NCI-H2227 (cell line): ENCODE results near the gene EPDR1.

ENCODE experiments used
- DNase-seq: peaks from one replicate; lab custom pipeline; 2025; ENCODE audit not compliant: unreplicated experiment; lab: John Stamatoyannopoulos, UW

The EPDR1 gene

DNA sequence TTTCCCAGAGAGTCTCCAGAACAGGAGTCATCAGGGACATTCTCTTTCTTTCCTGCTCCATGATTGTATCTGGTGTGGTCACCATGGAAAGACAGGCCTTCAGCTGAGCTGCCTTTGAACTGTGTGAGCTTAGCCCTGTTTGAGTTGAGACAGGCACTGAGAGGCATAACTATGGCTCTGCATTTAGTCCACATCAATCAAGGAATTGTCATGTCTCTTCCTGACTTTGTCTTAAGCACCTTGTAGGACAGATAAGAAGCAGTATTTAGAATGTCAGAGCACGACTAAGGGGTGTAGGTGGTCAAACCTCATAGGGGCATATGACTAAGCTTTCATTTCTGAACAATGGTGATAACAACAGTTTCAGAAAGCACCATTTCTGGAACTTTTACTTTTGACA lies 53.5 kb downstream of the EPDR1 start:
- no peak for DNase-seq

DNA sequence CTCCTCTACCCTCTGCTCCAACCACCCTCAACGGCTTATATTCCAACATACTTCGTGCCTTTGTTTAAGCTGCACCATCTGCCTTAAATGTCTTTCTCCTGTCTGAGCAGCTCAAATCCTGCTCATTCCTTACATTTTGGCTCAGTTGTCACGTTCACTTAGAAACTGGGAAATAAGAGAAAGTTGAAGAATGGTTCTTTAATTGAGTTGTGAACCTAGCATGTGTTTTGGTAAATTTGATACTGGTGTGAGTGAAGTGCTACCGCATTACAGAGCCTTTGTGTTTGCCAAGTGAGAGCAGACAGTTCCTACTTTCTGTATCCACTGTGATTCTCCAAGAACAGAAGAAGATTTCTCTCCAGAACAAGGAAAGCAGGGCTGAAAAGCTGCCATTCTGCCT lies 54.3 kb downstream of the EPDR1 start:
- no peak for DNase-seq

DNA sequence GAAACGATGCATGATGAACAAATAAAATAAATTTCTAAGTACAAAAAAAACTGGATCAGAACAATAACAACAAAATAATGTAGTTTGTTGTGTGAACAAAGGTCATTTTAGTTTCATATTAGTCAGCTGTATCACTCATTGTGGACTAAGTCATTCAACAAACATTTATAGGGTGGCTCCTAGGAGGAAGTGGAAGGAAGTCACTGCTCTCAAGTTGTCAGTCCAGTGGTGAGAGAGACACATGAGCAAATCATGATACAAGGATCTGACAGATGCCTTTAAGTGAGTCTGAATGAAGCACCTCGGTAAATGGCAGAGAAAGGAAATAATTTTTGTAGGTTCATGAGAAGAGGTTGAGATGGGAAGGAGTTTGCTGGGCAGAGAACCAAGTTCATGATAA lies 56.8 kb downstream of the EPDR1 start:
- no peak for DNase-seq

GRCh38 chr7:37981664-37982063 lies 61.2 kb downstream of the EPDR1 start:
- DNase-seq = no peak

- DNase-seq = no peak
Observed at GRCh38 chr7:37982423-37982822, 62.0 kb downstream of the EPDR1 start.

DNA sequence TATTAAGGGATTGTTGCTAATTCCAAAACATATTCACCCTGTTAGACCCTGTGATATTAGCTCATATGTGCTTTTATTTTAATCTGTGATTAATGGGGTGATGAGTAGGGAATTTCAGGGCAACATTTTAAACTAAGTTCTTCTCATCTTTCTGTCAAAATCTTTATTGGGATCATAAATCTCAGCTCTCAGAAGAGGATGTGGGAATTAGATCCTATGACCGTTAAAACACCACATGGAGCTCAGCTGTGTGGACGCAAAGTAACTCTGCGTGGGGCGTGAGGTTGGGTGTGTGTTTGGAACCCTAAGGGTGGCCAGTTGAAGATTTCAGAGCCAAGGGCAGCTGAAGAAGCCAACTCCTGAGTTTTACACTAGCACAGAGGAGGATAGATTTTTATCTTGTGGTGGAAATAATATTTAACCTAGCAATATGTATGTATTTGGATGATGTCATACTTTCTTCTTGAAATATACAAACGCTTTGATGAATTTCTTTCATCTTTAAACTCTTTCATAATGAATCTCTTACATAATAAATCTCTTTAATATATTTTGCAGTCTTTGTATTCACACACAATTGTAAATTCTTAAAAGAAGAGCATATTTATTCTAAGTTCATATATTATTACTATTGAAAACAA lies 64.4 kb downstream of the EPDR1 start:
- DNase-seq = no peak

DNA sequence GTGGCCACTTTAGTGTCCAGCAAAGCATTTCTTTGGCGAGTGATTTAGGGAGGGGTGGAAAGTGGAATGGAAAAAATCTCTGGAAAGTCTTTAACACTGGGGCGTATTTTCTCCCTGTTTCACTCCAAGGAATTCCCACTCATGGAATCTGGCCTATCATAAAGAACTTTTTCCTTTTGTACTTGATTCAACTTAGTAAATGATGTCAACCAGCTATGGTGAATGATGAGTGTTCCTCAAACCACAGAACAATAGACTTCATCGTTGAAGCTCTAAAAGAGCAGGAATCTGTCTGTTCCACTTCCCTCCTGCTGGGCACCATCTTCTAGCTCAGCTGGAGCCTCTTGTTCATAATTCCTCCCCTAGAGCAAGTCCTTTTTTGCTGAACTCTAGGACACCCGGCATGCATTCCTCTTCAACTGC lies 66.5 kb downstream of the EPDR1 start:
- no peak for DNase-seq

DNA sequence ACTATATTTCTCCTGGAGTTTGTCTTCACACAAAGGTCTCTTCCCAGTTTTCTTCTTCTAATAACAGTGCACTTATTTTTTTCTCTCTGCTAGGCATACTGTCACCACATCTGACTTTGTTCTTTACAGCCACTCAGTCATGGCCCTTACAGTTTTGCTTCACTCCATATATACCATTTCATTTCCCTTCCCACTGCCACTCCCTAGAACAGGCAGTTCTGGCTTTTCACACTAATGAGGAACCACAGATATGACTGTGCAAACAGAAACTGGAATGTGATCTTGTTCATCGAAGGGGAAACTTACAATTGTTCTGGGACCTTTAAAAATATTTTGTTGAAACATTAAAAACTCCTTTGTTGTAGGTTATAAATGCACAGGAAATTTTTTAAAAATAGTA lies 67.3 kb downstream of the EPDR1 start:
- DNase-seq = no peak

GRCh38 chr7:37988721-37989650 lies 68.5 kb downstream of the EPDR1 start:
- no peak for DNase-seq

DNA sequence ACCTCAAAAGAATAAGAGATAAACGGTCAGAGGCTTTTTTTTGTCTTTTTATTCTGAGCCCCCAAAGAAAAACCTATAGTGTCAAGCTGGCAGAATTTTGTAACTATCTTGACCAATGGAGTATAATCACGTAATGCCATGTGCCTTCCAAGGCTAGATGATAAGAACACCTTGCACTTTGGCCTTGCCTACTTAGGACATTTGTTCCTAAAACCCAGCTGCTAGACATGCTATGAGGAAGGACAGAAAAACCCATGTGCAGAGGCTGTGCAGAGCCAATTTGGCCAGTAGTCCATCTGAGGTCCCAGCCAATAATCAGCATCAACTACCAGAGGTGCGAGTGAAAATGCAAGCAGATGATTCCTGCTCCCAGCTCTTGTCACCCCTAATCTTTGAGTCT lies 69.9 kb downstream of the EPDR1 start:
- no peak for DNase-seq

DNA sequence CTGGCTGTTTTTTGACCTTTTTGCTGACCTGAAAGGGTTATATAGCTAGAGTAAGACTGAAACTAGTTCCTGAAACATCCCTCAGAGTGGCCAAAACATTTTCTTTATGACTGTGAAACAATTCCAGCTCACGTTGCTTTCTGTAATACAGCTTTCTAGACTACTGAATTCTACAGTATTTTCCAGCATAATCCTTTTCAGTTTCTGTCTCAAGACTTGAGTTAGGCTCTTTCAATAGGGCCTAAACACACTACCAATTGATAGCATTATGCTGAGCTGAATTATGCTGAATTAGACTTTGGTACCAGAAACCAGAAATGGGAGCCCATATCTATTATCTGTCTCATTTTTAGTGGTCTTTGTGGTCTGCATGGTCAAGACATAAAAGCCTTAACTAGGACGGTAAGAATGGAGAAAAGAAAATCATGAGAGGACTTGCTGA lies 72.6 kb downstream of the EPDR1 start:
- no peak for DNase-seq

DNA sequence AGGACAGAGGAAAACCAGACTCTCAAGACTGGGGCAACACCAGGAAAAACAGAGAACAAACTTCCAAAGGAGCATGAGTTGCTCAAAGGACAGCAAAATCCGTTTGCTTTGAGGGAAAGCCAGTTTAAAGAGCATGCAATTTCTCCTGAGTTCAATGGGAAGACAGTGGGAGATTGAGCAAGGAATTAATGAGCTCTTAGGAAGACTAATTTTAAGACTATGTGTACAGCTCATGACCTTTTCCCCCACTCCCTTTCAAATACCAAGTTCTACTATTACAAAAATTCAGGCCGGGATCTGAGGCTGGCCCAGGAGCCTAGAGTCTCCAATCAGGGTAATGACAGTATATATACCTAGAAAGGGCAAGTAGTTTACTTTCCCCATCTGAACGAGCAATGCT lies 79.2 kb downstream of the EPDR1 start:
- no peak for DNase-seq

DNA sequence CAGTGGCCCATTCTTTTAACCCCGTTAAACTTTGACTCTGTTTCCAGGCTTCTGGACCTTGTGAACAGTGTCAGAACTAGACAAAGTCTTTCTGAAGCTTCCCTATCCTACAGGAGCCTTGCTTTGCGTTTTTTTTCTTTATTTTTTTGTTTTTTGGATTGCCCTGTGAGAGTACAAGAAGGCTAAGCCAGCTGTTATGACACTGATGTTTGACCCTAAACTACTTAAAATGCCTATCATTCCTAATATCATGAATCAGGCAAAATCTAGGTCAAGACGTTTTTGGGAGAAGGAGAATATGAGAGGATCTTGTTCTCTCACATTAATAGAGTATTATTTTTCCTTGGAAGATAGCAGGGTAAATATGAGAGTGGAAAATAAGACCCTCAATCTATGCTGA lies 79.8 kb downstream of the EPDR1 start:
- DNase-seq = no peak
